ENCODE data around the gene TUG1. TPM values are rescaled to one million over a fixed set of nuclear protein-coding genes. Genes with fewer than 3 reads are reported as not detected.

Gene TUG1
- total RNA-seq, 1 experiment from 2014 or later: 69.8 TPM

DNA sequence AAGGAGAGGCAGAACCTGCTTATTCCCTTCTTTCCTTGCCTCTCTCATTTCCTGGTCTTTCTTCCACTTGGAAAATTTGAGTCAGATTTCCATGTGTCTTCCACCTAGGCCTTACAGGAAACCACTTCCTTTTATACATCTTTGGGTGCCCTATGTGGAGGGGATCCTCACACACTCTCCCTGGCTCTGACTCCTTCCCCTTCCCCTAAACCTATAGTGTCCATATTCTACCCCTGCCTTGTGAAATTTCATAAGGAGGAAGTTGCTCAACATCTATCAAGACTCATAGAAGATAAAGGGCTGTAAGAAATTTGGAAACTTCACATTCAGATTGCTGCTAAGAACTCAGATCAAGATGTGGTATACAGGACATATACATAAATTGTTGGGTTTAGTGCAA is 20.4 kb downstream of the TUG1 start:
- no peaks in the 10 kb centered on the region for H3K9me3 ChIP-seq (ENCODE audit: control insufficient read depth, insufficient read depth, low read depth, low read length)
- CTCF ChIA-PET: no interaction called here
- H3K4me1 ChIP-seq (ENCODE audit: control insufficient read depth, insufficient read depth, low read length): no peaks in the 10 kb centered on the region
- no TSS peak for BruUV-seq (replicated peaks)
- ATAC-seq (no peak), DNase-seq (ENCODE audit: low read depth, low spot score) (no peak)
- intact Hi-C loops (cut with micrococcal nuclease; ENCODE audit: unreplicated experiment): no loop called here
- no peaks in the 10 kb centered on the region for H3K27me3 ChIP-seq (ENCODE audit: control insufficient read depth, insufficient read depth, low read length)
- TF ChIP-seq POLR2AphosphoS5 (IDR thresholded peaks at IDR 0.05; ENCODE audit: low read depth, low read length) (no peak), SIN3A (IDR thresholded peaks at IDR 0.05; ENCODE audit: borderline replicate concordance, insufficient read depth, low read depth, low read length) (no peak), TCF7L2 (IDR thresholded peaks at IDR 0.05; ENCODE audit: low read depth, low read length) (no peak)
- TF ChIP-seq, protein P1, sequence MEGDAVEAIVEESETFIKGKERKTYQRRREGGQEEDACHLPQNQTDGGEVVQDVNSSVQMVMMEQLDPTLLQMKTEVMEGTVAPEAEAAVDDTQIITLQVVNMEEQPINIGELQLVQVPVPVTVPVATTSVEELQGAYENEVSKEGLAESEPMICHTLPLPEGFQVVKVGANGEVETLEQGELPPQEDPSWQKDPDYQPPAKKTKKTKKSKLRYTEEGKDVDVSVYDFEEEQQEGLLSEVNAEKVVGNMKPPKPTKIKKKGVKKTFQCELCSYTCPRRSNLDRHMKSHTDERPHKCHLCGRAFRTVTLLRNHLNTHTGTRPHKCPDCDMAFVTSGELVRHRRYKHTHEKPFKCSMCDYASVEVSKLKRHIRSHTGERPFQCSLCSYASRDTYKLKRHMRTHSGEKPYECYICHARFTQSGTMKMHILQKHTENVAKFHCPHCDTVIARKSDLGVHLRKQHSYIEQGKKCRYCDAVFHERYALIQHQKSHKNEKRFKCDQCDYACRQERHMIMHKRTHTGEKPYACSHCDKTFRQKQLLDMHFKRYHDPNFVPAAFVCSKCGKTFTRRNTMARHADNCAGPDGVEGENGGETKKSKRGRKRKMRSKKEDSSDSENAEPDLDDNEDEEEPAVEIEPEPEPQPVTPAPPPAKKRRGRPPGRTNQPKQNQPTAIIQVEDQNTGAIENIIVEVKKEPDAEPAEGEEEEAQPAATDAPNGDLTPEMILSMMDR (IDR thresholded peaks at IDR 0.05): no peak
- TF ChIP-seq, protein P2, sequence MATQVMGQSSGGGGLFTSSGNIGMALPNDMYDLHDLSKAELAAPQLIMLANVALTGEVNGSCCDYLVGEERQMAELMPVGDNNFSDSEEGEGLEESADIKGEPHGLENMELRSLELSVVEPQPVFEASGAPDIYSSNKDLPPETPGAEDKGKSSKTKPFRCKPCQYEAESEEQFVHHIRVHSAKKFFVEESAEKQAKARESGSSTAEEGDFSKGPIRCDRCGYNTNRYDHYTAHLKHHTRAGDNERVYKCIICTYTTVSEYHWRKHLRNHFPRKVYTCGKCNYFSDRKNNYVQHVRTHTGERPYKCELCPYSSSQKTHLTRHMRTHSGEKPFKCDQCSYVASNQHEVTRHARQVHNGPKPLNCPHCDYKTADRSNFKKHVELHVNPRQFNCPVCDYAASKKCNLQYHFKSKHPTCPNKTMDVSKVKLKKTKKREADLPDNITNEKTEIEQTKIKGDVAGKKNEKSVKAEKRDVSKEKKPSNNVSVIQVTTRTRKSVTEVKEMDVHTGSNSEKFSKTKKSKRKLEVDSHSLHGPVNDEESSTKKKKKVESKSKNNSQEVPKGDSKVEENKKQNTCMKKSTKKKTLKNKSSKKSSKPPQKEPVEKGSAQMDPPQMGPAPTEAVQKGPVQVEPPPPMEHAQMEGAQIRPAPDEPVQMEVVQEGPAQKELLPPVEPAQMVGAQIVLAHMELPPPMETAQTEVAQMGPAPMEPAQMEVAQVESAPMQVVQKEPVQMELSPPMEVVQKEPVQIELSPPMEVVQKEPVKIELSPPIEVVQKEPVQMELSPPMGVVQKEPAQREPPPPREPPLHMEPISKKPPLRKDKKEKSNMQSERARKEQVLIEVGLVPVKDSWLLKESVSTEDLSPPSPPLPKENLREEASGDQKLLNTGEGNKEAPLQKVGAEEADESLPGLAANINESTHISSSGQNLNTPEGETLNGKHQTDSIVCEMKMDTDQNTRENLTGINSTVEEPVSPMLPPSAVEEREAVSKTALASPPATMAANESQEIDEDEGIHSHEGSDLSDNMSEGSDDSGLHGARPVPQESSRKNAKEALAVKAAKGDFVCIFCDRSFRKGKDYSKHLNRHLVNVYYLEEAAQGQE (IDR thresholded peaks at IDR 0.05; ENCODE audit: insufficient read depth in 1 of 2, low read depth in 2 of 2, low read length in 1 of 2): no peak
- H3K36me3 ChIP-seq (ENCODE audit: control insufficient read depth, insufficient read depth, low read length): no peaks in the 10 kb centered on the region
- in situ Hi-C loops (cut with HindIII; ENCODE audit: low pct_unique_long_range_greater_than_20kb, low sequenced_read_pairs): no loop called here
- no peak overlapping the region for H3K4me3 ChIP-seq (ENCODE audit: low read depth in 2 of 2, low read length in 2 of 2)
- H3K27ac ChIP-seq (ENCODE audit: low read length): no peak overlapping the region
- POLR2A ChIA-PET: no interaction called here

DNA sequence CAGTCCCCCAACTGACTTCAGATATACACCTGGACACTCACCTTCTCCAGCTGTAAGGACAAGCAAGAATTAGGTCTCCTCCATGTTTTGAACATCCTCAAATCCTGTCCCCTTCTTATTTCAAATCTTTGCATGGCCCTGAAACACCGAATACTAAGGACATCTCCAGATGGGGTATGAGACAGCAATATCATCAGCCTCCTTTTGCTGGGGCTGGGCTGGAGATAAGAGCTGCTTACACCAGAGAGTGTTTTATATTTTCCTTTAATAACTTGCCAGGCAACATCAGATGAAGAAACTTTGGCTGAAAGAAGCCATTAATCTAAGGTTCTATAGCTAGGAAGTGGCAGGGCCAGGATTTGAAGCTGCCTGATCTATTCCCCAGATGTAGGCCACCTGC is 21.6 kb downstream of the TUG1 start:
- DNase-seq (ENCODE audit: low read depth, low spot score) (no peak), ATAC-seq (no peak)
- intact Hi-C loops (cut with micrococcal nuclease; ENCODE audit: unreplicated experiment) (no loop called here), in situ Hi-C loops (cut with HindIII; ENCODE audit: low pct_unique_long_range_greater_than_20kb, low sequenced_read_pairs) (no loop called here)
- Histone ChIP-seq H3K4me1 (ENCODE audit: control insufficient read depth, insufficient read depth, low read length) (no peaks in the 10 kb centered on the region), H3K36me3 (ENCODE audit: control insufficient read depth, insufficient read depth, low read length) (no peaks in the 10 kb centered on the region), H3K9me3 (ENCODE audit: control insufficient read depth, insufficient read depth, low read depth, low read length) (no peaks in the 10 kb centered on the region), H3K27me3 (ENCODE audit: control insufficient read depth, insufficient read depth, low read length) (no peaks in the 10 kb centered on the region), H3K27ac (ENCODE audit: low read length) (no peak overlapping the region), H3K4me3 (ENCODE audit: low read depth in 2 of 2, low read length in 2 of 2) (no peak overlapping the region)
- POLR2A ChIA-PET: no interaction called here
- no TSS peak for BruUV-seq (replicated peaks)
- TF ChIP-seq TCF7L2 (IDR thresholded peaks at IDR 0.05; ENCODE audit: low read depth, low read length): no peak
- TF ChIP-seq SIN3A (IDR thresholded peaks at IDR 0.05; ENCODE audit: borderline replicate concordance, insufficient read depth, low read depth, low read length): no peak
- no peak for TF ChIP-seq POLR2AphosphoS5 (IDR thresholded peaks at IDR 0.05; ENCODE audit: low read depth, low read length)
- TF ChIP-seq, protein P2 (IDR thresholded peaks at IDR 0.05; ENCODE audit: insufficient read depth in 1 of 2, low read depth in 2 of 2, low read length in 1 of 2): no peak
- TF ChIP-seq, protein P1 (IDR thresholded peaks at IDR 0.05): no peak
- CTCF ChIA-PET: no interaction called here

All from Panc1 (cell line).